Transverse colon (tissue), 4 donors: ENCODE measurements around the gene SGK2.

ENCODE experiments used
- EP300 ChIP-seq: sonication (generic); formaldehyde crosslinking; IDR thresholded peaks from one replicate; pipeline ENCODE4 v1.6.1; 2017; ENCODE audit warnings: antibody characterized with exemption, low read depth
- POLR2A ChIP-seq: fragments of 450-650 bp; IDR thresholded peaks from one replicate; pipeline ENCODE4 v1.6.1; 2016; ENCODE audit warnings: antibody characterized with exemption, mild to moderate bottlenecking, moderate library complexity
- POLR2AphosphoS5 ChIP-seq, 3 donors: sonication (generic); formaldehyde crosslinking; IDR thresholded peaks; one replicate each; pipeline ENCODE4 v1.6.1; 2016; ENCODE audit warnings: antibody characterized with exemption in 3 of 3
- TF ChIP-seq, protein P1 (sequence below), 5 experiments: fragments of 200-600 bp in 3 of 5; fragments of 450-650 bp in 2 of 5; sonication (generic) in 3 of 5; IDR thresholded peaks; 1 replicate in 2 of 5; 2 replicates in 3 of 5; pipeline ENCODE4 v1.5.1; 2016 to 2017; ENCODE audit warnings: antibody characterized with exemption in 5 of 5, inconsistent platforms in 3 of 5, mild to moderate bottlenecking in 2 of 5, moderate library complexity in 1 of 5

DNA sequence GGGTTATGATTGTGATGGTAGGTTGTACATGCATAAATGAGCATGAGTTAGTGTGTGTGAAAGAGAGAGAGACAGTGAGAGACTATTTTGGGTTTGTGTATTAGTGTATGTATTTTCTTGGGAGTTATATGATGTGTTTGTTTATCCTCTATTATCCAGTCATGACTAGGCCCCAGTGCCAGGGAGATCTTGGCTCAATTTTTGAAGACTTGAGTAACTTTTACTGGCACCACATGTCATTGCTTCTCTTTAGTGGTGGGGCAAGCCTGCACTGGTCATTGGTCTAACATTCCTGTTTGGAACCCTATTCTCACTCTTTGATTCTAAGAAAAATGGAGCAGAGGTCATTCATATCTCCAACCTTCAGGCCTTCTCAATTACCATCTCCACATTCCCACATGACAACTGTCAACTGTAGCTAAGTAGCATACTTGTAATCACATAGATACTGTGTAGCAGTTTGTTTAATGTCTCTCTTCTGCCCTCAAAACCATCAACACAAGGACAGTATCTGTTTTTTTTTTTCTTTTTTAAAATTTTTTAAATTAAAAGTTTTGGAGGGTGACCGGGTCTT, 42.5 kb upstream of the SGK2 start:
- TF ChIP-seq, protein P1, sequence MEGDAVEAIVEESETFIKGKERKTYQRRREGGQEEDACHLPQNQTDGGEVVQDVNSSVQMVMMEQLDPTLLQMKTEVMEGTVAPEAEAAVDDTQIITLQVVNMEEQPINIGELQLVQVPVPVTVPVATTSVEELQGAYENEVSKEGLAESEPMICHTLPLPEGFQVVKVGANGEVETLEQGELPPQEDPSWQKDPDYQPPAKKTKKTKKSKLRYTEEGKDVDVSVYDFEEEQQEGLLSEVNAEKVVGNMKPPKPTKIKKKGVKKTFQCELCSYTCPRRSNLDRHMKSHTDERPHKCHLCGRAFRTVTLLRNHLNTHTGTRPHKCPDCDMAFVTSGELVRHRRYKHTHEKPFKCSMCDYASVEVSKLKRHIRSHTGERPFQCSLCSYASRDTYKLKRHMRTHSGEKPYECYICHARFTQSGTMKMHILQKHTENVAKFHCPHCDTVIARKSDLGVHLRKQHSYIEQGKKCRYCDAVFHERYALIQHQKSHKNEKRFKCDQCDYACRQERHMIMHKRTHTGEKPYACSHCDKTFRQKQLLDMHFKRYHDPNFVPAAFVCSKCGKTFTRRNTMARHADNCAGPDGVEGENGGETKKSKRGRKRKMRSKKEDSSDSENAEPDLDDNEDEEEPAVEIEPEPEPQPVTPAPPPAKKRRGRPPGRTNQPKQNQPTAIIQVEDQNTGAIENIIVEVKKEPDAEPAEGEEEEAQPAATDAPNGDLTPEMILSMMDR (IDR thresholded peaks at IDR 0.05) = no peak
- no peak for TF ChIP-seq POLR2A
- TF ChIP-seq EP300 = no peak
- TF ChIP-seq POLR2AphosphoS5 (IDR thresholded peaks at IDR 0.05) = no peak
